Limb (tissue), 2 donors: ENCODE results near the gene FADS3.

Source experiments
- DNase-seq, 2 donors: peaks; one replicate each; pipeline ENCODE4 v3.0.0-alpha.2; 2016; ENCODE audit errors: extremely low spot score in 2 of 2

FADS3 gene

DNA sequence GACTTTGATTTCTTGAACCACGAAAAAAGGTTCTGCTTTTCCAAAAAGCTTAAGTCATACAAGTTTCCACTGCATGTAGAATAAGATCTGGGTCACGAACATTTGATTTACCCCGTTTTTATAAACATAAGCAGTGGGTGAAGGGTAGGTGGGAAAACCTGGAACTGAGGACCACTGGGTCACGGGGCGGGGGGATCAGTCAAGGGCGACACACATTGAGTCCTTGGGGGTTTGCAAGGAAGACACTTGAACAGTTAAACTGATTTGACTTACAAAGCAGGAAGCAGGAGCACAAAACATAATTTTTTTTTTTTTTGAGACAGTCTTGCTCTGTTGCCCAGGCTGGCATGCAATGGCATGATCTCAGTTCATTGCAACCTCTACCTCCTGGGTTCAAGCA is 10.9 kb downstream of the FADS3 start:
- no peak for DNase-seq

DNA sequence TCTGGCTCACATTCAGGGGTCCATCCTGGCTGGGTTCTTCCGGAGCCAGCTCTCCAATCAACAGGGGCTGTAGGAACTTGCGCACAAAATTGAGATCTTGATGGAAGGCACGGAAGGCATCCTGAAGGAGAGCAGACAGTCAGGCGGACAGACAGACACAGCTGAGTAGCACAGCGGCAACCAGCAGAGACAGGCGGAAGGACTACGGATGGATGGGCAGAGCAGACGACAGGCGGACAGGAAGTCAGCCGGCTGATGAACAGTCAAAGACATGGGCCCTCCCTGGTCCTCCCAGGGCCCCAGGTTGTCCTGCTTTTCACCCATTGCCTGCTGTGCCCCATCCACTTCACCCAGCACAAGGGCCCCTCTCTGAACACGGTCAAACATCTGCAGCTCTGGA is 11.3 kb downstream of the FADS3 start:
- no peak for DNase-seq

DNA sequence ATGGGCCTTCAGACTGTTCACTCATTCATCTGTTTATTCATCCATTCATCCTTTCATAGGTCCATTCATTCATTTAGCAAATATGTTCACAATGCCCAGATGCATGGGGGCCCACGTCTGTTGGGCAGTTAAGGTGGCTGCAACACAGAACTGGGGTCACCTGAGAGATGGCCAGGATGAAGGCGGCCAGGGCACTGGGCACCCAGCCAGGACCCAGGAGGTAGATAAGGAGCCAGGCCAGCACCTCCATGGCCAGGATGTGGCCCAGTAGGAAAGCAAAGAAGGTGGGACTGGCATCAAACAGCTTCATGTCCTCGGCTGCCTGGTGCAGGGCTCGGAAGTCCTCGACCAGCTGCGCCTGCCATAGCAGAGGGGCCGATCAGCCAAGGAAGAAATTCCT is 12.2 kb downstream of the FADS3 start:
- no peak for DNase-seq

DNA sequence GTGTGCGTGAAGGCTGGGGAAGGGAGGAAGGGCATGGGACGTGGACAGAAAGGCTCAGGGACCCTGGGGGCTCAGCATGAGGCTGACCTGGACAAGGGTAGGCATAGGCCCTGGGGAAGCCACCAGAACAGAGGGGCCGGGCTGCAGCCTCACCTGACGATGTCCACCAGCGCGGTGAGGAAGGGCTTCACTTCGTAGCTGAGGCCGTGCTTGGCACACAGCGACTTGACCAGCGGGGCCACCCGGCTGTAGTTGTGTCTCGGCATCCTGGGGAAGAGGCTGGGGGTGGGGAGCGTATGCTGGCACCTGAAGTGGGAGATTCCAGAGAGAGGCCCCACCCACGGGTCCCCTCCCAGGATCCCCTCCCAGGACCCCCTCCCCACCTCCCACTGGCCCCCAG is 15.6 kb downstream of the FADS3 start:
- DNase-seq = no peak

DNA sequence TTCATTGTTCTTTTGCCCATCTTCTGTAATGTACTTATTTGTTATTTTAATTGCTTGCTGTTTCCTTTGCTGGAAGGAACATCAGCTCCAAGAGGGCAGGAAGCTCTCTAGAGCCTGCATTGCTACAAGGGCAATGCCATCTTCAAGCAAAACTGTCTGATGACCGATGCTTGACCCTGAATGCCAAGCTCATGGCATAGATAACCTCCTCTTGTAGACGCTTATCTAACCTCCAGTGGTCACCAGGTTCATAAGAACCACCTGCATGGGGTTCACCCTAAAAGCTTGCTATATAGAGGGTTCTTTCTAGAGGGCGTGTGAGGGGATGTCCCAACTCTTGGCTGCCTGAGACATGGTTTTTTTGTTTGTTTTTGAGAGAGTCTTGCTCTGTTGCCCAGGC is 16.5 kb downstream of the FADS3 start:
- no peak for DNase-seq

DNA sequence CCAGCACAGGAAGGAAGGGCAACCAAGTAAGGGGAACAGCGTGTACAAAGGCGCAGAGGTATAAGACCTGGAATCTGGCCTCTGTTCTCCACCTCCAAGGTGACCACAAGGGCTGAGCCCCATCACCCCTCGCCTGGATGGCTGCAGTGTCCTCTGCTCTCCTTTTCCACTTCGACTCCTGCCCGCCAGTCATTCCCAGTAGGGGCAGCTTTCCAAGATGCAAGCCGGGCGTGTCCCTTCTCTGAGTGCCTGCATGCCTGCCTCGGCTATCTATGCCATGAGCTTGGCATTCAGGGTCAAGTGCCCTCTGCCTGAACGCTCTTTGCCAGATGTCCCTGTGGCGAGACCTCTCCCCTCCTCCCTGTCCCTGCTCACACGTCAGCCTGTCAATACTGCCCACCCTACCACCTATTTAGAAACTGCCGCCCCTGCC is 17.0 kb downstream of the FADS3 start:
- DNase-seq = no peak

DNA sequence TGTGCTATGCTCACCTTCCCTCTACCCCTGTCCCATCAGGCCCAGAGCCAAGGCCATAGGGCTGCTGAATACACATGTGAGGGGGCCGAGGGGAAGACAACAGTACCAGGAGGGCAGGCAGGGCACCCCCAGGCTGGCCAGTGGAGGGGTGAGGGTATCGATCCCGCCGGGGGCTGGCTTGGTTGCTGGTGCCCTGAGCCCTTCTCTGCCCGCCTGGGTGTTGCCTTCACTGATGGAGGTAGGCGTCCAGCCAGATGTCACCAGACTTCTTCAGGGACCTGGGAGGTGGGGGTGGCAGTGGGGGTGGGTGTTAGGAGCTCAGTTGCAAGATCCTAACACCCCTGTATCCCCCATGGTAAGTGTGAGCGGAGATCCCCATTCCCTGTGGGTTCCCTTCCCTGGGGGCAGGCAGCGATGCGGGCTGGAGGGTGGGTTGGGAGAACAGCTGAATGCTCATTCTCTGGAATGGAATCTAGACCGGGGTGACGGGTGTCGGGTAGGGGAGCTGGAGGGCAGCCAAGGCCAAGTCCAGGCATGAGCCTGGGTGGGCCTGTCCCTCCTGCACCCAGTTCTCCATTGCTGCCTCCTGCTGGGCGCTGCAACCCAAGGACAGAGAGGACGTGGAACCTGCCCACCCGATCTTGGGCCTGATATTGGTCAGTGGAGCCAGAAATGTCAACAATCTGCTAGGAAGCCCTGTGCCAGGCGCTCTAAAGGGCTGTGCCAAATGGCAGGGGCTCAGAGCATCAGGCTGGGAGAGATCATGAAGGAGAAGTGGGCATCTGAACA is 17.6 kb downstream of the FADS3 start:
- DNase-seq = no peak

DNA sequence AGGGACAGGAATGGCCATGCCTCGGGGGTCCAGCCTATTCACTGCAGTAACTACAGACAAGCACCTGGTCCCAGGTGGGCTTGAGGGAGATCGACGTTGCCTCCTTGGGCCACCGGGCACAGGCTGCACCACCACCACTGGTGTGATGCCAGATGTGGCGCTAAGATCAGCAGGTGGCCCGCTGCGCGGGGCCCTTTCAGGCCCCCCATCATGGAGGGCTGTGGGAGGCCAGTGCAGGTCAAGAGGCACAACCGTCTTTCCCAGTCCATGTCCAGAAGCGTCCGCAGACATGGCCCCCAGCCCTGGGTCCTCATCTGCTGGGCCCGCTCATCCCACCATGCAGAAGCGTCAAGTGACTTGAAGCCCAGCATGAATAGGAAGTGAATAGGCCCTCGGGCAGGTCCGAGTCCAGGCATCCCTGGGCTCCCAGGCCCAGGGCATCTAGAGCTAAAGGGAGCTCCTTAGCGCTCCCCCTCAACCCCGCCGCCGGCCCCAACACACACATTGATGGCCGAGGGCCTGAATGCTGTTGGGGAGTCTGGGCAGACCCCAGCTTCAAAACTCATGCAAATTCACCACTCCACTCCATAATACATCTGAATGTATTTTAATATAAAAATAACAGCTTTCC is 18.3 kb downstream of the FADS3 start:
- no peak for DNase-seq

DNA sequence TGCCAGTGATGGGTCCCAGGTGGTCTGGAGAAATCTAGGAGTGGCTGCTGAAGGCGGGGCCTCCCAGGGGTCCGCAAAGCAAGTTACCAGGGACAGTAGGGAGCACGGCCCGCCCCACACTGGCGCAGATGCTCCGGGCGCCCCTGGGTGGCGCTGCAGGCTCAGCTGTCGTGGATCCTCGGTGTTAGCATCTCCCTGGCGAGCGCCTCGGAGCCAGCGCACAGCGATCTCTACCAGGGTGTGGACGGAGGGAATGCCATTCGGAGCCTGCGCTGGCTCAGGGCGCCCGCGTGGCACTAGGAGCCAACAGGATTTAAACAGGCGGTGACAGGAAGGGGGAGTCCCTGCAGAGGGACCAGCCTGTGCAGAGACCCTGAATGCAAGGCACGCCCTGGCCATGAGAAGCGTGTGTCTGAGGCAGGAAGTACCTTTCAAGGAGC is 20.2 kb downstream of the FADS3 start:
- peak; percentile 73 to 87 for DNase-seq

DNA sequence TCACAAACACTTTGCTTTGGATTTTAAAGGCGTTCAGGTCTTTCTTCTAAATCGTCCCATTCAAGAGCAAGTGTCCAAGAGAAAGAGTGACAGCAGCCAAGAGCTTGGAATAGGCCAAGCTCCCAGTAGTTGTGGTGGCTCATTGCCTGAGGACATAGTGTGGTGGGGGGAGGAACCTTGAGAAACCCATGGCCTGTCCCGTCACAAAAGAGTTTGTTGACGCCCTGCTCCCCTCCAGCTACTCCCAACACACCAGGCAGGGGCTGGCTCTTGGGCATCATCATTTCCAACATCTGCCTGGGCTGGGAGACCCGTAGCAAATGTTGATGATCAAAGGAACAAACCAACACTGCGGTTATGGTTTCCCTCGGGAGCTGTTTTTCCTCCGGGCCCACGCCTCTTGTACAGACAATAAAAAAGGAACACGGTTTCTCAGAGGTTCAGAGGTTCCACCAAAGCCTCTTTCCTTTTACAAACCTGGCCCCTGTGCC is 20.8 kb downstream of the FADS3 start:
- no peak for DNase-seq

DNA sequence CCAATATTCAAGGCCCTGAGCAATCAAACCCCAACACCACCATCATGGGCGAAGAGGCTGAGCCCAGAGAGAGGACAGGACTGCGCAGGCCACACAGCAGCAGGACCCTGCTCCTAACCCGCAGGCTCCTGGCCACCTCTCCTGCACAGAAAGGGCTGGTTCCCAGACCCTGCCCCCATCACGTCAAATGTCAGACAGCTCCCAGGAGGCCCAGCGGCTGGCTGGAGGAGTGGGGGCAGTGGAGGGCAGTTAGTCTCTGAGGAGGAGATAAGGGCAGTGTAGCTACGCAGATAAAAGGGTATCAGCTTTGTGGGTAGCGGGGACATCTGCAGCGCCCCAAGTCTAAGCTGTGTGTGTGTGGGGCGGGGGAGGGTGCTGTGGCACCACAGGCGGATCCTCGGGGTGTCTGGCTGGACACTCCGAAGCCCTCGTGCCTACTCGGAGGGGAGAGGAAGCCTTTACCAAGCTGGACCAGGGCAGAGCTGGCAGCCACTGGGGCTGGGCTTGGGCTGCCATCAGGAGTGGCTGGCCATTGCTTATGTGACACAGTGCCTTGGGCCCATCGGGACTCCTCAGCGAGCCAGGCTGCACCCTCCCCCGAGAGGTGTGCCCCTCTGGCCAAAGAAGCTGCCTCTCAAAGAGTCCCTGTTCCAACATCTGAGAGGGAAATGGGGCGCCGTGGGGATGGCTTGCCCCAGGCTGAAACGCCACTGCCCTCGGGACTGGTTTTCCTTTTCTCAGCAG is 21.5 kb downstream of the FADS3 start:
- no peak for DNase-seq

DNA sequence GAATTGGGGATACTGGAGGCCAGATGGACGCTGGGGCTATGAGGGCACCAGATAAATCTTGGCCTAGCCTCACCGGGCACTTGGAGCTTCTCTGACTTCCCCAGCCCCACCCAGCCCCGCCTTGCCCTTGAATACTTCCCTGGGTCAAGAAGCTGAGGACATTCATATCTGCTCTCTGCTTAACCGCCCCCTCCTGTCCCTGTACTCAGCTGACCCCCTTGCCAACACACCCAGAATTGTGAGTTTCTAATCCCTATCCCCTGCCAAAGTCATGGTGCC is 22.0 kb downstream of the FADS3 start:
- no peak for DNase-seq

DNA sequence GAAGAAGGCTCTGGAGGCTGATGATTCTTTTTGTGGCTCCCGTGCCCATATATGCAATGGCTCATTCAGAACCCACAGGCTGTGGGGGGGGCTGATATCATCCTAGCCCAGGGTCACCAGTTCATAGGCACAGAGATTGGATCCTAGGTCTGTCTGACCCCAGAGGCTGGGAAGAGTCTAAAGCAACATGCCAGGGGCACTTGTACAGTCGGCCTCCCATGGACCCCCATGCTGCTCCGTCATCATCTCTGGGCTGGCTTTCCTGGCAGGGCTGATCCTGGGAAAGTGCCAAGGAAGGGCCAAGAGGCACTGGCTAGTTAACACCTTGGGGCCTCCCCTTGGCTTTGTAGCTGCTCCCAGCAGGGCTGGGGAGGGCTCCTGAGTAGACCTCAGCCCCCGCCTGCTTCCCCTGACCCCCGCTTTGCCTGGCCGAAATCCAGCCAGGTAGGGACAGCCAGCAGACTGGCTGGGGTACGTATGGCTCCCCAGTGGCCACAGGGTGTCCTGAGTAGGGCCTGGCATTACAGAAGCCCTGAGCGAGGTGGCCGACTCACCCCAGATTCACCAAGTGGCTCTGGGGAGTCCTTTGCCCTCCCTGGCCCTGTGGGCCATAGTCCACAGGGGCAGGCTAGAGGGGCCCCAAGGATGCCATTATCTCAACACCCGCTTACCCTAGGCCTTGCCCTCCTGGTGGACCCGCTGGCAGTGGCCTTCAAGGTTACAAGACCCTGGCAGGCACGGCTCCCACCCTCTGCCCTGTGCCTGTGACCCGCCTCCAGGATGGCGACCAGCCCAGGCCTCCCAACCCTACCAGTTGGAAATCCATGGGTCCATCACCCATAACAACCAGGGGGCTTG is 22.5 kb downstream of the FADS3 start:
- DNase-seq = no peak

DNA sequence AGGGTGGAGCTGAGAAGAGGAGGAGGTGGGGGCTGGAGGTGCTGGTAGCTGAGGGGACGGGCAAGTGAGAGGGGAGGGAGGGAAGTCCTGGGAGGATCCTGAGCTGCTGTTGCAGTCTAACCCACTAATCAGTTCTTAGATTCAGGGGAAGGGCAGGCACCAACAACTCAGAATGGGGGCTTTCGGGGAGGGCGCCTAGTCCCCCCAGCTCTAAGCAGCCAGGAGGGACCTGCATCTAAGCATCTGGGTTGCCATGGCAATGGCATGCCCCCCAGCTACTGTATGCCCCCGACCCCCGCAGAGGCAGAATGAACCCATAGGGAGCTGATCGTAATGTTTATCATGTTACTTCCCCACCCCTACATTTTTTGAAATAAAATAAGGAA is 24.4 kb downstream of the FADS3 start:
- no peak for DNase-seq

DNA sequence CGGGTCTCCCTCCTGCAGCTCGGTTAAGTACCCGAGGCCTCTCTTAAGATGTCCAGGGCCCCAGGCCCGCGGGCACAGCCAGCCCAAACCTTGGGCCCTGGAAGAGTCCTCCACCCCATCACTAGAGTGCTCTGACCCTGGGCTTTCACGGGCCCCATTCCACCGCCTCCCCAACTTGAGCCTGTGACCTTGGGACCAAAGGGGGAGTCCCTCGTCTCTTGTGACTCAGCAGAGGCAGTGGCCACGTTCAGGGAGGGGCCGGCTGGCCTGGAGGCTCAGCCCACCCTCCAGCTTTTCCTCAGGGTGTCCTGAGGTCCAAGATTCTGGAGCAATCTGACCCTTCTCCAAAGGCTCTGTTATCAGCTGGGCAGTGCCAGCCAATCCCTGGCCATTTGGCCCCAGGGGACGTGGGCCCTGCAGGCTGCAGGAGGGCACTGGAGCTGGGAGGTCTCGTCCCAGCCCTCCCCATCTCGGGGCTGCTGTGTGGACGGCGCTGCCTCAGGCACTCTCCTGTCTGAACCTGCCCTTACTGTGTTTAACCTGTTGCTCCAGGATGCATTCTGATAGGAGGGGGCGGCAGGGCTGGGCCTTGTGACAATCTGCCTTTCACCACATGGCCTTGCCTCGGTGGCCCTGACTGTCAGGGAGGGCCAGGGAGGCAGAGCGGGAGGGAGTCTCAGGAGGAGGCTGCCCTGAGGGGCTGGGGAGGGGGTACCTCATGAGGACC is 25.0 kb downstream of the FADS3 start:
- peak in 1 of 2 donors; percentile 19 for DNase-seq

DNA sequence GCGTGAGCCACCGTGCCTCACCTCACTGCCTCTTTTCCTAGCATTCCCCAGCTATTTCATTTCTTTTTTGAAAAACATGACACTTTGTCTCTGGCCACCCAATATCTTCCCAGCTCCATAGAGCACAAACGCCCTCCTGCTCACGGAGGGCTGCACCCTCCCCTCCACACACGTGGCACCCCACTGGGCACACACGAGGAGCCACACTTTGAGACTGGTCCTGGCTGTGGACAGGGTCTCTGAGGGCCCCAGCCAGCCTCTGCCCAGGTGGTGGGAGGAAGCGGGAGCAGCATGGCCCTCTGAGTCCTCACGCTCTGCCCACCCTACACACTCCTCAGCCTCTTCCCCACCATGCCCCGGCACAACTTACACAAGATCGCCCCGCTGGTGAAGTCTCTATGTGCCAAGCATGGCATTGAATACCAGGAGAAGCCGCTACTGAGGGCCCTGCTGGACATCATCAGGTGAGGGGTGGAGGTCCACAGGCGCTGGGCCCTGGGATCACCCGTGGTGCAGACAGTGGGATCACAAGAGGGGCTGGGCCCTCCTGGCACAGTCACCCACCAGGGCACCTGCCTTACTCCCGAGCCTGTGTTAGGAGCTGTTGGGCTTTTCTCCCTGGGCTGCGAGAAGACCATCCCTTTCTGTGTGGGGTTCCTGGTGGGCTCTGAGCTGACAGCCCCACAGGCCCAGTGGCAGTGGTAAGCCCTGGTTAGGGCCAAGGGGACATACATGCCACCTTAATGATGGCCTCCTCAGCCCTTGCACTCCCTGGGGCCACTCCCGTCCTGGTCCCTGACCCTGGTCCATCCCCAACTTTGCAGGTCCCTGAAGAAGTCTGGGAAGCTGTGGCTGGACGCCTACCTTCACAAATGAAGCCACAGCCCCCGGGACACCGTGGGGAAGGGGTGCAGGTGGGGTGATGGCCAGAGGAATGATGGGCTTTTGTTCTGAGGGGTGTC is 26.2 kb downstream of the FADS3 start:
- DNase-seq = peak in 1 of 2 donors; percentile 23

DNA sequence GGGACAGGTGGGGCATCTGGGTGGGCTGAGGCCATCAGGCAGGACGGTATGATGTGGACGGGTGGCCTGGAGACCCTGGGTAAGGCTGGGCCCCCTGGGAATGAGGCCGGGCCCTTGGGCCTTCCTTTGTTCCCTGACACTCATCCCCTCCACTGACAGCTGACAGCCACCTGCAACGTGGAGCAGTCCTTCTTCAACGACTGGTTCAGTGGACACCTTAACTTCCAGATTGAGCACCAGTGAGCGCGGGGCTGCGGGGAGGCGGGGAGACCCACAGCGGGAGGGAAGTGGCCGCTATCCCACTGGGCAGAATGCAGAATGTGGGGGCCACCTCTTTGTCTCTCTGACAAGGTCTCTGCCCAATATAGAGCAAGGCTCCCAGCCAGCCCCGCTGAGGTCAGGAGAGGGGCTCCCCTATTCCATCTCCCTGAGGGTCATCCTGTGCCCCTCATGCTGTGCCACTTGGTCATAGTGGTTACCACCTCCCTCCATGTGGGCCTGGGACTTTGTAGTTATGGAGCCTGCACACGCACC is 27.7 kb downstream of the FADS3 start:
- DNase-seq = peak in 1 of 2 donors; percentile 18

DNA sequence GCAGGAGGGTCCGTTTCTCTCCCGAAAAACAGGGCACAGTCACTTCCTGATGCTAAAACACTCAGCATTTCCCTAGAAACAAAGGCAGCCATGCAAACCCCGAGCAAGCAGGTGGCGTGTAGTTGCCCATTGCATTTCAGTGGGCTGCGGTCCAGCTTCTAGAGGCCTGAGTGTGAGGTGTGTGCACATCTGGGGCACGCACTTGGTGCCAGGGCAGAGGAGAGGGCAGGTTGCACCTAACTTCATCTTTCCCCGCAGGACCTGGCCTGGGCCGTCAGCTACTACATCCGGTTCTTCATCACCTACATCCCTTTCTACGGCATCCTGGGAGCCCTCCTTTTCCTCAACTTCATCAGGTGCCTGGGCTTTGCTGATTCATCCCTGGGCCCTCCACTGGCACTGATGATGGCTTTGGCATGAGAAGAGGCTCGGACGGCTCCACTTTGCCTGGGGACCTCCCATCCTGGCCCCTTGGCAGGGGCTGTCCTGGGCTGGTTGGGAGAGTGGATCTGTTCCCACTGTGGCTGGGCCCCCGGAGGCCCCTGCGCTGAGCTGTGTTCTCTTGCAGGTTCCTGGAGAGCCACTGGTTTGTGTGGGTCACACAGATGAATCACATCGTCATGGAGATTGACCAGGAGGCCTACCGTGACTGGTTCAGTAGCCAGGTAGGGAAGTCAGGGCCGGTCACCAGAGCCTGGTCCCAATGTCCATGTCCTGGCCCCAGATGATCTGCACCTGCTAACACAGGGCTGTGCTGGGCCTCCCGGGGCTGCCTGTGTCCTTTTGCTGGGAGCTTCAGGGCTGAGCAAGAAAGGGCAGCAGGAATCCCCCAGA is 28.4 kb downstream of the FADS3 start:
- peak in 1 of 2 donors; percentile 21 for DNase-seq

DNA sequence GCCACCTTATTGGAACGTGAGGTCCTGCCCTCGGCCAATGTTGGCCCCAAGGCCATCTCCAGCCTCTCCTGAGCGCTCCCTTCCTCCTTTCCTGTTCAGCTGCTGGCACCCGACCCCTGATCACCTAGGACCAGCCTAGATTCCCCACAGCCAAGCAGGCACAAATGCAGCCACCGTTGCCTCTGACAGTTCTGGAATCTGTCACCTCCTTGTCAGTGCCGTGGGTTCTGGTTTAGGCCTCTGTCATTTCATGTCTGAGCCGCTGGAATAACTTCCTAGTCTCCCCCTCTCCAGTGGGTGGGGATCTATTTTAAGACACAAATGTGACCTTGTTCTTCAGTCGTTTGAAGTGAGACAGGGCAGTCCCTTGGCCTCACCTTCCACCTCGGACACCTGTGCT is 29.7 kb downstream of the FADS3 start:
- peak in 1 of 2 donors; percentile 14 for DNase-seq
